Ureter (tissue), 1 donor: ENCODE data around the gene CHAC1. TPM values are rescaled to one million over a fixed set of nuclear protein-coding genes. Genes with fewer than 3 reads are reported as not detected.
"Not testable (repeated sequence)": the region's sequence is repeated elsewhere in the genome, so short reads cannot be mapped to it uniquely, and the experiment has no call there.

Source experiments
- DNase-seq: peaks from one replicate; pipeline ENCODE4 v3.0.0-alpha.2; 2020; ENCODE audit warnings: low spot score
- total RNA-seq: library from RNA; stranded (reverse); gene quantifications from one replicate; pipeline ENCODE4 v1.2.4, GENCODE V29; 2023
- donor health status: DM: yes; HTN: yes; CAD: no.

The CHAC1 gene
- total RNA-seq, 1 donor from 2014 or later, result 9.2 TPM

DNA sequence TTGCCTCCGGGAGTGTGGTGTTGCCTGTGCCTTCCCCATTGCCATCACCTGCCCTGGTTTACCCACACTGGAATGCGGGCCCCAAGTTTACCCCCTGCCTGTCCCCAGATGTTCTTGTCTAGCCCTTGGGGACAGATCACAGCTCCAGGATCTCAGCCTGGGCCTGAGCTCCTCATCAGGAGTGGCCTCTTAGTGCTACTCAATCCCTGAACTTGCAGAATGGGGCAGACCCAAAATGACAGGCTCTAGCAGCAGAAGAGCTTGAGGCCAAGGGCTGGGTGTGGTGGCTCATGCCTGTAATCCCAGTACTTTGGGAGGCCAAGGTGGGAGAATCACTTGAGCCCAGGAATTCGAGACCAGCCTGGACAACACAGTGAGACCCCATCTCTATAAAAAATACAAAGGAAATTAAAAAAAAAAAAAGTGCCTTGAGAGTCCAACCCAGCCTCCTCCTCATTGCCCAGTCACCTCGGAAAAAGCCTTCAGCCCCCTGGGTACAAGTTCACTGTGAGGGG is 3.8 kb downstream of the CHAC1 start:
- no peak for DNase-seq

GRCh38 chr15:40957581-40958051 is 4.3 kb downstream of the CHAC1 start:
- DNase-seq, result peak; percentile 81

DNA sequence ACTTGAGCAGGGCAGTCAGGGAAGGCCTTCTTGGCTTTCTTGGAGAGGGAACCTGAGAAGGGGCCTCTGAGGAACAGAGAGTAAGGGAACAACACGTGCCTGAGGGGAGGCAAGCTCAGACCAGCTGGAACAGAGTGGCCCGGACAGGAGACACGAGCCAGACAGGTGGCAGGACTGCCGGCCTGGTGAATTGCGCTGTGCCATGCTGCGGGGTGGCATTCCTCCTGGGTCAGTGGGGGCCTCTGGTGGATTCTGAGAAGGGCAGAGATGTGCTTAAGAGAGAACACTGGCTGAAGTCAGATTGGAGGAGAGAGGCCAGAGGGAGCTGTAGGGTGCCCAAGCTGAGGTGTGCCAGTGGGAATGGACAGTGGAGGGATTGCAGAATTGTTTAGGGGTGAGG is 4.9 kb downstream of the CHAC1 start:
- DNase-seq, result no peak

DNA sequence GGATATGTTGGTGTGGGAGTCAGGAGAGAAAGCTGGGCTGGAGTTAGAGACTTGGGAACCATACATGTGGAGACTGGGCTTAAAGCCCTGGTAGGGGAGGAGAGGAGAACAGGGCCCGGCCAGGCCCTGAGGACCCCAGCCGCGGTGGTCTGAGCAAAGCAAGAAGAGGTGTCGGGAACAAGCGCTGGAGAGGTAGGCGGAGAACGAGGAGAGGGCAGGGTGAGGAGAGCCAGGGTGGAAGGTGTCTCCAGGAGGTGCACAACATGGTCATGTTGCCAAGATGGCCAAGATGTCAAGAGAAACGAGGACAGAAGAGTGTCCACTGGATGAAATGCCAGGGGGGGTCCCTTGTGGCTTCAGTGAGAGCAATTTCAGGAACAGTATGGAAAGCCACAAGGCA is 5.5 kb downstream of the CHAC1 start:
- DNase-seq, result no peak

GRCh38 chr15:40959331-40960141 is 6.3 kb downstream of the CHAC1 start:
- DNase-seq, result no peak

DNA sequence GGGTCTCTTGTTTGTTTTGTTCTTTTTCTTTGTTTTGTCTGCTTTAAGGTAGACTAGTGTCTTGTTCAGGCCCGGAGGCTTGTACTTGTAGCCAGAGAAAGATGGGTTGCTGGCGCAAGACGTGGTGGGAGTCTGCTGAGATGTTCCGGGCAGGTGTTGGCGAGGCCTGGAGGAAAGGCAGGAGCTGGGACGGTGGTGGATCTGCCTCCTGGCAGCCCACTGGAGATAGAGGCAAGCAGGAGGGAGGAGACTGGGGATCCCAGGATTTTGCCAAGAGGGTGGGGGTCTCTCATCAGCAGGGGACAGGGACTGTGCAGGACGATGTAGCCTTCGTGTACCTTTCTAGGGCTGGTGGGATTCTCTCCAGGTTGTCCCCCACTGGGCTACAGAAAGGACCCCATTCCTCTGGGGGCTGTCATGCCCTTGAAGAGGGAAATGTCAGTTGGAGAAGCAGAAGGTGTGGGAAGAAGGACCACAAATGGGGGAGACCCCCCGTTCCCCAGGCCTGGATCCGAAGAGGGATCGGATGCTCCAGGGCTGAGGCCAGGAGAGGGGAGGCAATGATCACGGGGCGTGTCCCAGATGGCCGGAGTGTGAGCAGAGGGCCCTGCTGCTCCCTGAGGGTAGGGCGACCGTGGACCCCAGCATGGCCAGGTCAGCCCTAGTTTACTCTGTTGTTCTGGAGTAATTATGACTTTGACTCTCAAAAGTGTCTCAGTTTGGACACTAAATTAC is 7.0 kb downstream of the CHAC1 start:
- DNase-seq, result no peak

- peak; percentile 72 for DNase-seq
Measured at GRCh38 chr15:40960925-40961324, 7.7 kb downstream of the CHAC1 start.

- not testable (repeated sequence) for DNase-seq
Measured at GRCh38 chr15:40961740-40962139, 8.5 kb downstream of the CHAC1 start.

GRCh38 chr15:40962317-40962716 is 9.0 kb downstream of the CHAC1 start:
- not testable (repeated sequence) for DNase-seq

- DNase-seq, result no peak
Measured at GRCh38 chr15:40963201-40963600, 9.9 kb downstream of the CHAC1 start.

- DNase-seq, result no peak
Measured at GRCh38 chr15:40964006-40964405, 10.7 kb downstream of the CHAC1 start.

DNA sequence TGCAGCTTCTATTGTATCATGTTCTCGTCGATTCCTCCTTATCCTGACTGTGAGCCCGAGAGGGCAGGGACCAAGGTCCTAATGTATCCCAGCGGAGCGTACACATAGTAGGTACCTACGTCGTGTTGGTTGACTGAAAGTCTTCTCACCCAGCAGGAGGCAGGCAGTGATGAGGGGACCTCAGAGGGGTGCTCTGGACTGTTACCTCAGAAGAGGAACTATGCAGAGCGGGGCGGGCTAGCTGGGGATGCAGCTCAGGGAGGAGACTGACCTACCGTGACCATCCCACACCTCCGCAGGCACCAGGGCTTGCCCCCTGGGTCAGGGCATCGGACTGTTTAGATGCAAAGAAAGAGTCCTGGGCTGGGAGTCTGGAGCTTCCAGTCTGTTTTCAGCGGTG is 11.4 kb downstream of the CHAC1 start:
- no peak for DNase-seq

DNA sequence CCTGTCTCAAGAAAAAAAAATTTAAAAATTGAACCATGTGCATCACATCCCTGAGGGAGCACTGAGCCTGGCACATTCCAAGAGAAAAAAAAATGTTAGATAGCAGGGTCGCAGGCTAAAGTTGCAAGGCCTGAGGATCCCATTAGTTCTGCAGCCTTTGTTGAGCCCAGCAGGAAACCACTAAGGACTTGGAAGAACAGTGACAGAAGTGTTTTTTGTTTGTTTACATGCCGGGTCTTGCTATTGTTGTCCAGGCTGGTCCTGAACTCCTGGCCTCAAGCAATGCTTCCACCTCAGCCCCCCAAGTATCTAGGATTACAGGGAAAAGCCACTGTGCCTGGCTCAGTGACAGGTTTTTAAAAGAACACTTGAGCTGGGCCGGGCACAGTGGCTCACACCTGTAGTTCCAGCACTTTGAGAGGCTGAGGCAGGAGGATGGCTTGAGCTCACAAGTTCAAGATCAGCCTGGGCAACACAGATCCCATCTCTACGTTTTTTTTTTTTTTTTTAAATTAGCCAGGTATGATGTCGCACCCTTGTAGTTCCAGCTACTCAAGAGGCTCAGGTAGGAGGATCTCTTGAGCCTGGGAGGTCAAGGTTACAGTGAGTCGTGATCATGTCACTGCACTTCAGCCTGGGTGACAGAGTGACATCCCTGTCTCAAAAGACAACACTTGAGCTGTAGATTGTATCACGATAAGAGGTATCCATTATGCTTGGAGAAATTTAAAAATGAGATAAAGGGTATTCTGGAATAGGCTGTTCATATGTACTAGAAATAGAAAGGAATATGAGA is 15.2 kb downstream of the CHAC1 start:
- DNase-seq, result no peak

GRCh38 chr15:40969363-40969762 is 16.1 kb downstream of the CHAC1 start:
- no peak for DNase-seq

- DNase-seq, result no peak
Measured at GRCh38 chr15:40974879-40975278, 21.6 kb downstream of the CHAC1 start.

- no peak for DNase-seq
Measured at GRCh38 chr15:40976819-40977218, 23.5 kb downstream of the CHAC1 start.

GRCh38 chr15:40978141-40978540 is 24.9 kb downstream of the CHAC1 start:
- DNase-seq, result no peak

GRCh38 chr15:40978562-40978961 is 25.3 kb downstream of the CHAC1 start:
- no peak for DNase-seq

- no peak for DNase-seq
Measured at GRCh38 chr15:40981186-40981585, 27.9 kb downstream of the CHAC1 start.

DNA sequence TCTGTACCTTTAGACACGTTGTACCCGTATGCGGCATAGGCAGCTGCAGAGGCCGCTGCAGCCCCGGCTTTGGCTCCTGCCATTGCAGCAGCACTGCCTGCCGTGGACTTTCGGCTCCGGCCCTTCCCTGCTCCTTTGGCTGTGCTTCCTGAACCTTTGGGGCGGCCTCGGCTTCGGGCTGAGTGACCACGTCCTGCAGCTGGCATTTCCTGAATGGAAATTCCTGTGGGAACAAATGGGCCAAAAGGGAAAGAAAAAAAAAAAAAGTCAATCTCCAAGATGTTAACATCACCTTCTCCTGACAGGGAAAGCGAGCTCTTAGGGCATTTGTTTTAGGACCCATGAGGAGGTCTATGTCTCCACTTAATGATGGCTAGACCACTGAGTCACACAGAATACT is 29.6 kb downstream of the CHAC1 start:
- no peak for DNase-seq

GRCh38 chr15:40984406-40984805 is 31.1 kb downstream of the CHAC1 start:
- no peak for DNase-seq

DNA sequence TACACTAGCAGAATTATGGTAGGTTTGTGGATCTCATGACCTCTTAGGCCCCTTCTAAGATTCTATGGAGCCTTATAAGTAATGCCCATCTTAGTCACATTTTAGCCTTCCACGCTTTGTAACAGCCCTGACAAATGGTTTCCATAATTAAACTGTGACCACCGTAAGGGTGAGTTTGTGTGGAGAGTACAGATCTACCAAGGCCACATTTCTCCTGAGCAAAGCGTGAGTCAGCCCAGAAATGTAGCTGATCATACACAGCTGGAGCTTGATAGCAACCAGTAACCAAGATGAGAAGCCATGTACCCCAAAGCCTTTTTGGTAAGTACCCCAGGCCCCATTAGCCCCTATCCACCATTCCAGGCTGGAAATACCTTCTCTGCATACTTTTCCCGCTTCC is 31.7 kb downstream of the CHAC1 start:
- DNase-seq, result no peak
